HUDEP-2 (cell line): ENCODE measurements around the gene DIDO1.

Experiments
- DNase-seq, 76 experiments: peaks; one replicate each; lab custom pipeline; 2025; ENCODE audit not compliant: unreplicated experiment in 76 of 76; lab: John Stamatoyannopoulos, UW

Gene DIDO1

GRCh38 chr20:62898093-62898964, 28.0 kb downstream of the DIDO1 start:
- DNase-seq = no peak

DNA sequence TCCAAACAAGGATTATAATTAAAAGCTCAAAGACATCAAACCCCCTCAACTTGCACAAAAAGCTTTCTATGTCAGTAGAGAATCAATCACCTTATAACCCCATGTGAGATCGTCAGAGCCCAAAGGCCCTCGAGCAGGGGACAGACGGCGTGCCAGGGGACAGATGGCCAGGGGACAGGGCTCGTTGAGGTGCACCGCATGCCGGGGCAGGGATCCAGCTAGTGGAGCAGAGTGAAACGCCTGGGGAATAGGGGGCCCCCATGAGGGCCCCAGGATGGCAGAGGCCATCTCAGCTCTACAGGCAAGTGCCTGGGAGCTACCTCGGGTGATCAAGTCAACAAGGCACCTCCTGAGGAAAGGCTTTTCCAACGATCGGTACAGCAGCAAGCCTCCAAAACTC, 28.6 kb downstream of the DIDO1 start:
- no peak for DNase-seq

GRCh38 chr20:62896526-62896925, 29.8 kb downstream of the DIDO1 start:
- DNase-seq = no peak

- DNase-seq = no peak
These were observed 30.8 kb downstream of the DIDO1 start for GRCh38 chr20:62895539-62895938.

DNA sequence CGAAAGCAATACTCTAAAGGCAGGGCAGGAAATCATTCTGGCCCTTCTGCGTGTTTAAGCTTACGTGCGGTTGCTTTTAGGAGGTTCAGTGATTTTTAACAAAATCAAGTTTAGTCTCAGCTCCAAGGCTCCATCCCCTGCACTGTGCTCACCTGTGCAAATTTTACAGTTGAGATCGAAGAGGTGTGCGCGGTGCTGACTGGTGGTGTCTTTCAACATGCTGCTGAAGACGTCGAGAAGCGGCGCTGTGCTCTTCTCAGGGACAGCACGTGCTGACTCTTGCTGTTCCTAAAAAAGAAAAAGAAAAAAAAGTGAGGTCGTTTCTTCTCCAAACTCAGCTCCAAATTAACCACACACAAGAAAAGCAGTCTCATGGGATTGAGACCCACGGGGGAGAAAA, 32.0 kb downstream of the DIDO1 start:
- DNase-seq = no peak

GRCh38 chr20:62893700-62894099, 32.6 kb downstream of the DIDO1 start:
- DNase-seq = no peak

GRCh38 chr20:62892348-62893304, 33.7 kb downstream of the DIDO1 start:
- DNase-seq = no peak

GRCh38 chr20:62891111-62891510, 35.2 kb downstream of the DIDO1 start:
- no peak for DNase-seq

- DNase-seq = no peak
These were observed 35.9 kb downstream of the DIDO1 start for GRCh38 chr20:62890444-62890843.

- no peak for DNase-seq
These were observed 36.4 kb downstream of the DIDO1 start for GRCh38 chr20:62889871-62890270.

DNA sequence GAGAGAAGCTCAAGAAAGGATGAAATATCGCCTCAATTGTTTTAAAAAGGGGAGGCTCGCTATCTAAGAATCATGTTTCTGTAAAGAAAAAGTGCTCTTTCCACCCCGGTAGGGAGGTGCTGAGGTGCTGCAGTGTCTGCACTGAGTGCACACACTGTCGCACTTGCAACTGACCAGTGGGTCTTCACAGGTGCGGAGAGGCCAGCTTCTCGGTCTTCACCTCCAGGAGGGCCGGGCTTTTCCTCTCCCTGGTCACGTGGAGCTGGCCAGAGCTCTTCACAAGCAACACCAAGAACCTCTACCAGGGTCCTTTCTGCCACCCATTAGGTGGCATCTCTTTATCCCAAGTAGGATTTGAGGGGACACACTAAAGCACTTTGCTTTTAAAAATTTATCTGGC, 36.9 kb downstream of the DIDO1 start:
- DNase-seq = no peak

DNA sequence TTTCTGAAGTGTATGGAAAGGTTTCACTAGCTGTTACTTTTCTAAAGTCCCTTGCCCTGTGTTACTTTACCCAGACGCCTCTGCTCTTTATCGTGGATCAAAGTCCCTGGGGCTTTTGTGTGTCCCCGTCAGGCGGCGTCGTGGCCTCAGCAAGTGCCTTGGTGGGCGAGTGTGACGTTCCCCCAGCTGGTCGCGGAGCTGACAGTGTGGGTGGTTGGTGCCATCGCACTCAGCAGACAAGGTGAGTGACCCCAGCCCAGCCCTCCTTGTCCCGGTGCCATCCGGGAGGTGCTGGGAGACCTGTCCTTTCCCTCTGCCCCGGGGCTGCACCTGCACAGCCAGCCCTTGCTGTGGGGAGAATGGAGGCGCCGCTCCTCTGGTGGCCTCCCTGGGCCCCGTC, 37.4 kb downstream of the DIDO1 start:
- no peak for DNase-seq

GRCh38 chr20:62888406-62888805, 37.9 kb downstream of the DIDO1 start:
- DNase-seq = no peak

DNA sequence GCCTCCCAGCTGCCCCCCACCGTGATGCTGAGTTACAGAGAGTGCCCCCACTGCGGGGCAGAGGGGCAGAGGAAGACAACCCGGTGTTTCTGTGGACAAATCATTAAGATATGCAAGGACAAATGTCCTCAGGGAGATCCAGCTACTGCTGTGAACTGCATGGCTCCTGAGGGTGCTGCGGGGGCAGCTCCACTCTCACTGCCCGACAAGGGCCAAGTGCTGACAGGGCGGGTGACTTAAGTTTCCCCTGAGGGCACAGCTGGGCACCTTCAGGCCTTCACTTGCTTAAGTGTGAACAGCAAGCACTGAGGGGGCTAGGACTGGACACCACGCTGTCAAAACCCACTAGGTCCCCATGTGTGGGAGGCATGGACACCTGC, 38.5 kb downstream of the DIDO1 start:
- DNase-seq = no peak

DNA sequence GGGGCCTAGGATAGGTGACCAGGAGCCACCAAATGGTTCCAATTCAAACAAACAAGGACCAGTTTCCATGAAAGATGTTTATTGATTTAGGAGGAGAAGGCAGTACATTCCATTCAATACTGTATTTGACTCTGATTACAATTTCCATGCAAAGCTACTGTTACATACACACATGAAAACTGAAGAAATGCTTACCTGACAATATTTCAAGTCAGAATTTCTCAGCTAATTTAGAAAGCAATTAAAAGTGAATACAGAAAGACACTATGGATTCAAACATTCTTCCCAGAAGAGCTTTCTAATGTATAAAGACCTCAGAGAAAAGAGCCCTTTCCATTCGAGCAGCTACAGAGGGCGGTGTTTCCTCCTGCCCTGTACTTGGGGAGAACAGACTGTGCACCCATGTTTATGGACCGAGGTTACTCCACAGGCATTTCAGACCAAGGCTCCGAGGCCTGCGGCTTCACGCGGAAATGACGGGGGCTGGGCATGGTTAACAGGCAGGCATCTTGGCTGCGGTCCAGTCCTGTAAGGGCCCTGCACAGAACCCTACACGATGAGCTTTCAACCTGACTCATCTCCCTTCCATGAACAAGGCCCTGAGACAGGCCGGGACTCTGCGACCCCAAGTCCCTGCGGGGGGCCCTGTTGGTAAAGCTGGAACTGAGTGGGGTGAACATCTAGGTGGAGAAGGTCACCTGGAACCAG, 39.0 kb downstream of the DIDO1 start:
- DNase-seq = no peak

GRCh38 chr20:62886709-62887058, 39.6 kb downstream of the DIDO1 start:
- no peak for DNase-seq

- DNase-seq = no peak
These were observed 40.2 kb downstream of the DIDO1 start for GRCh38 chr20:62885896-62886708.

DNA sequence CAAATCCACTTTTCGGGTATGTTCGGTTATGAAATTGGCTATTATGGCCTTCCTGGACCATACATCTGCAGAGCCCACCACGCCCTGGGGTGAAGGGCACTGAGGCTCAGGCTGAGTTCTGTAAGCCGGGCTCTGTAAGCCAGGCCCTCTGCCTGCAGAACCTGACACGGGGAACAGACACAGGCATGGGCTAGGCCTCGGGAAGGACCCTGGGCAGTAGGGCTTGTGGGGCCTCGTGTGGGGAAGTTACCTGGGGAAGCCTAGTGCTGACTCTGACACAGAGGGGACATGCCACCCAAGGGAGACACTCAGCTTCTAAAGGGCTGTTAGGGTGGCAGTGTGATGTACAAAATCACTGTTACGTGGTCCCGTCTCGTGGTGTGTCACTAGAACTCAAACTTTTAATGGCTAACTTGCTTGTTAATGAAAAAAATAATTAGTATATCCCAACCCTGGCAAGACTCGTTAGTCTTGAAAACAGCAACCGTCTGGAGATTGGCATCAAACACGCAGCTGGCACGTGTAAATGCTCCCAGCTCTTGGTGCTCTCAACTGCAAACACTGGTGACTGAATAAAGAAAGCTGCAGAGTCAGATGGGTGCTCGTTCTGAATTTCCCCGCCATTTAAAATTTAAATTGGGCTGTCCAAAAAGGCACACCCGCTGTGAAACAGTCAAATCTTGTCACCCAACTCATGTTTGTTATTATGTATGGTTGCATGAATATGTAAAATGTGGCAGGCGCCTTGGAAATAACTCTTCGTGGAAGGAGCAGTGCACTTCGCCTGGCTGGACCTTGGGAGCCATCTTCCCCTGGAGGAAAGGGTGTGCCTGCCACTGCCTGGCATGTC, 41.0 kb downstream of the DIDO1 start:
- no peak for DNase-seq

GRCh38 chr20:62884556-62884955, 41.7 kb downstream of the DIDO1 start:
- no peak for DNase-seq
